K562 (cell line): Measurements from ENCODE around the gene WDHD1. TPM values are rescaled to one million over a fixed set of nuclear protein-coding genes. Genes with fewer than 3 reads are reported as not detected.

Source experiments
- ATAC-seq: fragments of 200-7000 bp; cut with Tn5 transposase; 3 replicates; pipeline ENCODE4 v1.9.1; 2020; ENCODE audit warnings: moderate library complexity
- BruUV-seq: library from RNA; stranded (reverse); fragments of 400-500 nt; replicated peaks from 2 replicates; lab custom pipeline; 2021; lab: Mats Ljungman, UMichigan
- CTCF ChIA-PET: fragments of 300-600 bp; formaldehyde crosslinking; extraction: SDS; loops from one replicate; lab custom pipeline; 2021; ENCODE audit warnings: low intra/inter-chr PET ratio; lab: Yijun Ruan, JAX
- POLR2A ChIA-PET: fragments of 300-600, 350-650 bp; sonication (Branson Sonifier 250); formaldehyde crosslinking; extraction: SDS; loops from one replicate; lab custom pipeline; 2021; ENCODE audit warnings: antibody characterized with exemption, inconsistent platforms; lab: Yijun Ruan, JAX
- DNase-seq, 4 experiments: peaks; one replicate each; pipeline versions ENCODE4 v3.0.0 to v3.0.0-alpha.2; 2011 to 2018; ENCODE audit warnings: low spot score in 3 of 4, mixed read lengths in 3 of 4; ENCODE audit errors: extremely low read depth in 1 of 4
- FAIRE-seq: peaks from 2 replicates; lab custom pipeline; 2011; peaks lifted over from hg19 to GRCh38; lab: Jason Lieb, UNC
- H2AFZ ChIP-seq: 2 replicates; pipeline ENCODE4 v1.6.0; 2011; ENCODE audit warnings: low read depth, low read length, control low read depth, inconsistent platforms
- H3K27ac ChIP-seq: fragments of 200-600 bp; 3 replicates; pipeline ENCODE4 v1.8.0; 2011; ENCODE audit warnings: low read depth, mild to moderate bottlenecking, control low read depth, inconsistent platforms, low read length, moderate library complexity, mixed read lengths; ENCODE audit errors: extremely low read depth
- H3K27me3 ChIP-seq, 2 experiments: fragments of 300-600 bp in 1 of 2; 2 replicates in 1 of 2; 3 replicates in 1 of 2; pipeline versions ENCODE4 v1.6.0 to v1.8.0; 2011; ENCODE audit warnings: inconsistent platforms in 2 of 2, low read length in 2 of 2, mild to moderate bottlenecking in 1 of 2, mixed read lengths in 1 of 2, moderate library complexity in 1 of 2; ENCODE audit not compliant: control insufficient read depth in 2 of 2, insufficient read depth in 2 of 2
- H3K36me3 ChIP-seq: fragments of 300-600 bp; 3 replicates; pipeline ENCODE4 v1.8.0; 2011; ENCODE audit warnings: mild to moderate bottlenecking, low read length, inconsistent platforms; ENCODE audit not compliant: control insufficient read depth, insufficient read depth
- H3K4me1 ChIP-seq, 2 experiments: fragments of 200-600 bp in 1 of 2; replicated peaks in 1 of 2; 2 replicates in 1 of 2; 3 replicates in 1 of 2; pipeline versions ENCODE4 v1.5.1 to v1.8.0; 2011; ENCODE audit warnings: inconsistent platforms in 2 of 2, low read length in 2 of 2, mild to moderate bottlenecking in 1 of 2, mixed read lengths in 1 of 2, moderate library complexity in 1 of 2; ENCODE audit not compliant: control insufficient read depth in 2 of 2, insufficient read depth in 2 of 2
- H3K4me2 ChIP-seq: 2 replicates; pipeline ENCODE4 v1.6.1; 2011; ENCODE audit warnings: low read length, control low read depth, inconsistent platforms, mixed read lengths; ENCODE audit not compliant: insufficient read depth
- H3K4me3 ChIP-seq: fragments of 200-600 bp; sonication (generic), shearing (Covaris generic); 2 replicates; pipeline ENCODE4 v1.5.1; 2016; ENCODE audit warnings: control low read depth, inconsistent platforms
- H3K79me2 ChIP-seq: fragments of 200-600 bp; 3 replicates; pipeline ENCODE4 v1.8.0; 2011; ENCODE audit warnings: low read length, inconsistent platforms; ENCODE audit not compliant: control insufficient read depth, insufficient read depth
- H3K9ac ChIP-seq, 2 experiments: 2 replicates each; pipeline versions ENCODE4 v1.6.0 to v1.6.1; 2011; ENCODE audit warnings: low read depth in 2 of 2, low read length in 2 of 2, control low read depth in 1 of 2, inconsistent platforms in 1 of 2, mild to moderate bottlenecking in 1 of 2, mixed read lengths in 1 of 2; ENCODE audit not compliant: insufficient read depth in 1 of 2
- H3K9me1 ChIP-seq: one replicate; pipeline ENCODE4 v1.6.0; 2011; ENCODE audit warnings: inconsistent platforms, mild to moderate bottlenecking, low read length, moderate library complexity; ENCODE audit not compliant: control insufficient read depth, insufficient read depth
- H3K9me3 ChIP-seq: replicated peaks from 2 replicates; pipeline ENCODE4 v1.5.1; 2011; ENCODE audit warnings: low read depth, low read length, inconsistent platforms; ENCODE audit not compliant: control insufficient read depth, insufficient read depth
- H4K20me1 ChIP-seq: replicated peaks from 2 replicates; pipeline ENCODE4 v1.6.1; 2011; ENCODE audit warnings: low read length, inconsistent platforms, mixed read lengths; ENCODE audit not compliant: control insufficient read depth, insufficient read depth
- CC2D1A ChIP-seq: fragments of 450-650 bp; IDR thresholded peaks from 2 replicates; pipeline ENCODE4 v1.6.1; 2017; ENCODE audit warnings: mild to moderate bottlenecking
- ETV5 ChIP-seq: sonication (generic); formaldehyde crosslinking; IDR thresholded peaks from 2 replicates; pipeline ENCODE4 v1.4.0; 2020; ENCODE audit warnings: low read depth, mild to moderate bottlenecking, missing genetic modification reagents
- IFI16 ChIP-seq: fragments of 250-450 bp; sonication (Bioruptor Pico); IDR thresholded peaks from 2 replicates; pipeline ENCODE4 v2.1.2; 2022; ENCODE audit warnings: mild to moderate bottlenecking, inconsistent platforms
- JUN ChIP-seq, 2 experiments: sonication (generic) in 1 of 2; formaldehyde crosslinking in 1 of 2; IDR thresholded peaks; 2 replicates each; pipeline versions ENCODE4 v1.6.1 to v1.8.0; 2012 to 2022; ENCODE audit warnings: borderline replicate concordance in 2 of 2, mild to moderate bottlenecking in 2 of 2, improper control_type of control experiment in 1 of 2, low read depth in 1 of 2, low read length in 1 of 2, missing genetic modification reagents in 1 of 2
- MCM5 ChIP-seq: fragments of 450-650 bp; IDR thresholded peaks from 2 replicates; pipeline ENCODE4 v1.6.1; 2016; ENCODE audit warnings: low read depth
- NEUROD1 ChIP-seq: fragments of 150-350 bp; IDR thresholded peaks from 2 replicates; pipeline ENCODE4 v1.6.1; 2014; ENCODE audit warnings: borderline replicate concordance, low read length, low read depth; ENCODE audit not compliant: partially characterized antibody
- PML ChIP-seq: IDR thresholded peaks from 2 replicates; pipeline ENCODE4 v1.6.1; 2012; ENCODE audit warnings: low read length, inconsistent platforms
- PTTG1 ChIP-seq: fragments of 450-650 bp; IDR thresholded peaks from 2 replicates; pipeline ENCODE4 v1.6.1; 2016; ENCODE audit warnings: low read depth, mild to moderate bottlenecking, missing genetic modification characterization, missing compliant biosample characterization
- SMARCA4 ChIP-seq: fragments of 450-650 bp; IDR thresholded peaks from 2 replicates; pipeline ENCODE4 v1.6.1; 2016
- SMARCE1 ChIP-seq: fragments of 450-650 bp; IDR thresholded peaks from 2 replicates; pipeline ENCODE4 v1.7.1; 2016; ENCODE audit warnings: mild to moderate bottlenecking
- TCF3 ChIP-seq: sonication (generic); formaldehyde crosslinking; IDR thresholded peaks from 2 replicates; pipeline ENCODE4 v1.4.0; 2020; ENCODE audit warnings: mild to moderate bottlenecking, missing genetic modification reagents
- TEAD4 ChIP-seq, 2 experiments: sonication (generic) in 1 of 2; formaldehyde crosslinking in 1 of 2; IDR thresholded peaks; 2 replicates each; pipeline versions ENCODE4 v1.6.1 to v1.8.0; 2012 to 2022; ENCODE audit warnings: borderline replicate concordance in 1 of 2, inconsistent platforms in 1 of 2, low read length in 1 of 2, mild to moderate bottlenecking in 1 of 2, missing genetic modification reagents in 1 of 2
- ZFP1 ChIP-seq: fragments of 450-650 bp; formaldehyde crosslinking; IDR thresholded peaks from 2 replicates; pipeline ENCODE4 v1.4.0; 2020; ENCODE audit warnings: mild to moderate bottlenecking, mixed read lengths
- ZNF609 ChIP-seq: sonication (generic); formaldehyde crosslinking; IDR thresholded peaks from 2 replicates; pipeline ENCODE4 v1.8.1; 2023; ENCODE audit warnings: missing genetic modification reagents, mild to moderate bottlenecking, borderline replicate concordance
- ZNF717 ChIP-seq: fragments of 250-450 bp; sonication (Bioruptor Pico); IDR thresholded peaks from 2 replicates; pipeline ENCODE4 v1.5.0; 2021
- in situ Hi-C: fragments of 300-500 bp; cut with MboI; formaldehyde crosslinking; loops from 4 replicates; pipeline ENCODE4 v1.15.0; 2018; ENCODE audit warnings: inconsistent platforms, mixed read lengths
- intact Hi-C: fragments of 100-400 bp; cut with micrococcal nuclease; formaldehyde crosslinking; loops from 2 replicates; pipeline ENCODE4 v1.14.2; 2022
- polyA plus RNA-seq, 8 experiments: library from polyadenylated mRNA; depleted of rRNA in 4 of 8; stranded (reverse) in 5 of 8; unstranded in 3 of 8; fragments of >200 nt; fragmentation: Nextera tagmentation in 2 of 8; fragmentation: Illumina TruSeq in 1 of 8; extraction: Ambion mirVana in 2 of 8; extraction: Trizol in 1 of 8; gene quantifications; 2 replicates each; pipeline versions ENCODE4 v1.2.1 to v1.2.3, GENCODE V29; 2011 to 2014; ENCODE audit warnings: inconsistent platforms in 1 of 8, missing spikeins in 1 of 8
- total RNA-seq, 7 experiments: library from RNA; depleted of rRNA in 6 of 7; stranded (reverse); fragments of >200 nt in 6 of 7; fragmentation: Illumina TruSeq in 2 of 7; extraction: Trizol in 2 of 7; gene quantifications; 2 replicates each; pipeline versions ENCODE4 v1.2.1 to v1.2.3, GENCODE V29; 2011 to 2021; ENCODE audit warnings: low replicate concordance in 1 of 7

The WDHD1 gene
- total and polyA plus RNA-seq, 9 of the 15 experiments (the other 6 are each of a cell fraction or from before 2014, with no cell fraction given): 11.7 to 39.1 (median 30.0) TPM

- no peaks in the 10 kb centered on the region for H3K9me3 ChIP-seq
- in situ Hi-C loops (no loop called here), intact Hi-C loops (no loop called here)
- BruUV-seq: no TSS peak
- no peak overlapping the region for H3K27ac ChIP-seq
- POLR2A ChIA-PET: no interaction called here
- H3K4me1 ChIP-seq: no peaks in the 10 kb centered on the region; a peak in 1 of 5 replicates
- no peak overlapping the region for H3K4me2 ChIP-seq
- no peak for DNase-seq
- no peaks in the 10 kb centered on the region for H3K9me1 ChIP-seq
- no peaks in the 10 kb centered on the region for H3K36me3 ChIP-seq
- H3K9ac ChIP-seq: no peak overlapping the region
- FAIRE-seq: no peak
- H2AFZ ChIP-seq: no peak overlapping the region
- no peak for ATAC-seq
- CTCF ChIA-PET: no interaction called here
- no peaks in the 10 kb centered on the region for H3K79me2 ChIP-seq
- no peak overlapping the region for H3K4me3 ChIP-seq
- no peaks in the 10 kb centered on the region for H3K27me3 ChIP-seq
- TF ChIP-seq TEAD4 (IDR thresholded peaks at IDR 0.05; ENCODE audit: low read length): no peak
- TF ChIP-seq TEAD4 (CRISPR knock-in tag; IDR thresholded peaks at IDR 0.05; ENCODE audit: borderline replicate concordance): no peak
- TF ChIP-seq MCM5: no peak
- TF ChIP-seq IFI16: no peak
- TF ChIP-seq SMARCA4: no peak
- TF ChIP-seq NEUROD1: no peak
- TF ChIP-seq JUN (IDR thresholded peaks at IDR 0.05; ENCODE audit: borderline replicate concordance, low read depth, low read length): no peak
- no peak for TF ChIP-seq JUN (CRISPR knock-in tag; IDR thresholded peaks at IDR 0.05; ENCODE audit: borderline replicate concordance)
- TF ChIP-seq PML: no peak
- no peak for TF ChIP-seq SMARCE1
- TF ChIP-seq TCF3: no peak
- no peak for TF ChIP-seq ZFP1 (CRISPR knock-in tag)
- TF ChIP-seq ETV5 (CRISPR knock-in tag): no peak
- no peak for TF ChIP-seq ZNF609 (CRISPR knock-in tag)
- TF ChIP-seq PTTG1 (tag): no peak
- no peak for TF ChIP-seq ZNF717 (CRISPR knock-in tag)
- TF ChIP-seq CC2D1A: no peak
- H4K20me1 ChIP-seq: no peaks in the 10 kb centered on the region
These were observed 107.6 kb downstream of the WDHD1 start for GRCh38 chr14:54919330-54919729.
